Heart left ventricle (tissue), 13 donors: ENCODE measurements around the gene HSD17B8.

ENCODE experiments used
- POLR2A ChIP-seq, 2 donors: fragments of 450-650 bp; IDR thresholded peaks; one replicate each; pipeline ENCODE4 v1.6.1; 2017; ENCODE audit warnings: antibody characterized with exemption in 2 of 2, mild to moderate bottlenecking in 2 of 2, moderate library complexity in 2 of 2
- TF ChIP-seq, protein P1 (sequence below), 12 donors: fragments of 200-600 bp; sonication (generic) in 4 of 12; IDR thresholded peaks; one replicate each; pipeline versions ENCODE4 v1.5.0 to v1.8.0; 2018 to 2022; ENCODE audit warnings: antibody characterized with exemption in 12 of 12, mild to moderate bottlenecking in 5 of 12
- donor health status: ischemic (EF 13 %, LVEDD 7.1; RV severe dilation, severe dysfunction).
- donor health status: DM: no; HTN: yes; CAD: no.
- donor health status: DM: no; HTN: no; CAD: no.
- donor health status: ischemic (EF 25% LVEDD 6.9; RV normal size, moderate dysfunction).
- donor health status: ischemic (EF 25% LVEDD 5.7; RV mildly dilated, moderate dysfunction).
- donor health status: ischemic (EF 35%, LVEDD 5.7; RV mildly dilated, moderate dysfunction).
- donor health status: nonischemic (EF 11% LVEDD 7.7; RV severe dilation, severe dysfunction).
- donor health status: DM: yes; HTN: yes; CAD: no.
- donor health status: PGD.
- donor health status: ischemic (EF 29% LVEDD 5.4; RV normal size, mild dysfunction).
- donor health status: nonischemic (EF 23%, LVEDD 6.1; RV moderate dilation, normal function).

DNA sequence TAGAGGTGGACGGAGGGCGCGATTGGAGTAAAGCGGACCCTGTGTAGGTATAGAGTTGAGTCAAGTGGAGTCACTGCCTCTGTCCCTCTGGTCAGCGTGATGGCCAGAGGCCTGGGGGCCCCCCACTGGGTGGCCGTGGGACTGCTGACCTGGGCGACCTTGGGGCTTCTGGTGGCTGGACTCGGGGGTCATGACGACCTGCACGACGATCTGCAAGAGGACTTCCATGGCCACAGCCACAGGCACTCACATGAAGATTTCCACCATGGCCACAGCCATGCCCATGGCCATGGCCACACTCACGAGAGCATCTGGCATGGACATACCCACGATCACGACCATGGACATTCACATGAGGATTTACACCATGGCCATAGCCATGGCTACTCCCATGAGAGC lies 3.3 kb upstream of the HSD17B8 start:
- TF ChIP-seq, protein P1, sequence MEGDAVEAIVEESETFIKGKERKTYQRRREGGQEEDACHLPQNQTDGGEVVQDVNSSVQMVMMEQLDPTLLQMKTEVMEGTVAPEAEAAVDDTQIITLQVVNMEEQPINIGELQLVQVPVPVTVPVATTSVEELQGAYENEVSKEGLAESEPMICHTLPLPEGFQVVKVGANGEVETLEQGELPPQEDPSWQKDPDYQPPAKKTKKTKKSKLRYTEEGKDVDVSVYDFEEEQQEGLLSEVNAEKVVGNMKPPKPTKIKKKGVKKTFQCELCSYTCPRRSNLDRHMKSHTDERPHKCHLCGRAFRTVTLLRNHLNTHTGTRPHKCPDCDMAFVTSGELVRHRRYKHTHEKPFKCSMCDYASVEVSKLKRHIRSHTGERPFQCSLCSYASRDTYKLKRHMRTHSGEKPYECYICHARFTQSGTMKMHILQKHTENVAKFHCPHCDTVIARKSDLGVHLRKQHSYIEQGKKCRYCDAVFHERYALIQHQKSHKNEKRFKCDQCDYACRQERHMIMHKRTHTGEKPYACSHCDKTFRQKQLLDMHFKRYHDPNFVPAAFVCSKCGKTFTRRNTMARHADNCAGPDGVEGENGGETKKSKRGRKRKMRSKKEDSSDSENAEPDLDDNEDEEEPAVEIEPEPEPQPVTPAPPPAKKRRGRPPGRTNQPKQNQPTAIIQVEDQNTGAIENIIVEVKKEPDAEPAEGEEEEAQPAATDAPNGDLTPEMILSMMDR (IDR thresholded peaks at IDR 0.05) = peak in 1 of 12 donors; percentile 0
- no peak for TF ChIP-seq POLR2A (IDR thresholded peaks at IDR 0.05)
